ENCODE results near the gene CFAP45. TPM values are rescaled to one million over a fixed set of nuclear protein-coding genes. Genes with fewer than 3 reads are reported as not detected.

CFAP45 gene
- total and polyA plus RNA-seq, 2 donors from 2014 or later, result 1.0 to 14.2 TPM

GRCh38 chr1:159868766-159869165 lies 31.2 kb downstream of the CFAP45 start:
- intact Hi-C loops (cut with DNase I), result no loop called here
- no peaks in the 10 kb centered on the region for H3K9me3 ChIP-seq (ENCODE audit: control insufficient read depth in 2 of 3, insufficient read depth in 1 of 3, low read length in 3 of 3)
- H3K27me3 ChIP-seq (ENCODE audit: control insufficient read depth, insufficient read depth, low read length), result no peaks in the 10 kb centered on the region
- no peak overlapping the region for H3K4me3 ChIP-seq (ENCODE audit: low read length in 3 of 3)
- no peak for DNase-seq
- no peaks in the 10 kb centered on the region for H3K36me3 ChIP-seq (ENCODE audit: control insufficient read depth in 2 of 3, insufficient read depth in 3 of 3, low read length in 3 of 3)
- TF ChIP-seq, protein P1, sequence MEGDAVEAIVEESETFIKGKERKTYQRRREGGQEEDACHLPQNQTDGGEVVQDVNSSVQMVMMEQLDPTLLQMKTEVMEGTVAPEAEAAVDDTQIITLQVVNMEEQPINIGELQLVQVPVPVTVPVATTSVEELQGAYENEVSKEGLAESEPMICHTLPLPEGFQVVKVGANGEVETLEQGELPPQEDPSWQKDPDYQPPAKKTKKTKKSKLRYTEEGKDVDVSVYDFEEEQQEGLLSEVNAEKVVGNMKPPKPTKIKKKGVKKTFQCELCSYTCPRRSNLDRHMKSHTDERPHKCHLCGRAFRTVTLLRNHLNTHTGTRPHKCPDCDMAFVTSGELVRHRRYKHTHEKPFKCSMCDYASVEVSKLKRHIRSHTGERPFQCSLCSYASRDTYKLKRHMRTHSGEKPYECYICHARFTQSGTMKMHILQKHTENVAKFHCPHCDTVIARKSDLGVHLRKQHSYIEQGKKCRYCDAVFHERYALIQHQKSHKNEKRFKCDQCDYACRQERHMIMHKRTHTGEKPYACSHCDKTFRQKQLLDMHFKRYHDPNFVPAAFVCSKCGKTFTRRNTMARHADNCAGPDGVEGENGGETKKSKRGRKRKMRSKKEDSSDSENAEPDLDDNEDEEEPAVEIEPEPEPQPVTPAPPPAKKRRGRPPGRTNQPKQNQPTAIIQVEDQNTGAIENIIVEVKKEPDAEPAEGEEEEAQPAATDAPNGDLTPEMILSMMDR (IDR thresholded peaks at IDR 0.05; ENCODE audit: borderline replicate concordance, extremely low read depth, insufficient read depth), result no peak
- FAIRE-seq, result no peak
- H3K9ac ChIP-seq (ENCODE audit: low read length in 3 of 3), result no peak overlapping the region
- no peak overlapping the region for H3K27ac ChIP-seq (ENCODE audit: low read depth in 2 of 2, low read length in 2 of 2)
- peaks cover 0 to 9% (median 8%) of the 10 kb centered on the region in 3 donors for H3K4me1 ChIP-seq (ENCODE audit: control insufficient read depth in 2 of 3, insufficient read depth in 2 of 3, low read depth in 1 of 3, low read length in 3 of 3)

DNA sequence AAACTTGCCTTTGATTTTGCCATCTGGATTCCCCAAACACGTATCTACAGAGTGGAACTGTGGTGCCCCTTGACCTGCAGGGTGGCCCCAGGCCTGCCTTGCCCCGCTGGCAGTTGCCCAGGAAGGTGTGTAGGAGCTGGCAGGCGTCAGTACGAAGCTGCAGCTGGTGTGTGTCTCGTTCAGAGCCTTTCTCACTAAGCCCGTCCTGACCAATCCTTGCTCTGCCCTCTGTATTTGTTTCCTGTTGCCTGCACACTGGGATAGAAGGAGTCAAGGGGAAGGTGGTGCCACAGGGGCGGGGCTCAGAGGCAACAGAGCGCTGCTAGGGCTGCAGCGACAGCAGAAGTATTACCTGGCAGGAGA lies 32.3 kb downstream of the CFAP45 start:
- FAIRE-seq (no peak), DNase-seq (peak; percentile 87 to 95 (median 90))
- Histone ChIP-seq H3K9me3 (ENCODE audit: control insufficient read depth in 2 of 3, insufficient read depth in 1 of 3, low read length in 3 of 3) (no peaks in the 10 kb centered on the region), H3K27me3 (ENCODE audit: control insufficient read depth, insufficient read depth, low read length) (no peaks in the 10 kb centered on the region), H3K27ac (ENCODE audit: low read depth in 2 of 2, low read length in 2 of 2) (peak overlapping the region; percentile 54 to 59), H3K36me3 (ENCODE audit: control insufficient read depth in 2 of 3, insufficient read depth in 3 of 3, low read length in 3 of 3) (no peaks in the 10 kb centered on the region), H3K4me1 (ENCODE audit: control insufficient read depth in 2 of 3, insufficient read depth in 2 of 3, low read depth in 1 of 3, low read length in 3 of 3) (peaks cover 0 to 9% (median 8%) of the 10 kb centered on the region in 3 donors), H3K9ac (ENCODE audit: low read length in 3 of 3) (no peak overlapping the region), H3K4me3 (ENCODE audit: low read length in 3 of 3) (no peak overlapping the region)
- intact Hi-C loops (cut with DNase I), result no loop called here
- TF ChIP-seq, protein P1 (IDR thresholded peaks at IDR 0.05; ENCODE audit: borderline replicate concordance, extremely low read depth, insufficient read depth), result no peak

GRCh38 chr1:159866905-159867663 lies 32.9 kb downstream of the CFAP45 start:
- FAIRE-seq (no peak), DNase-seq (no peak)
- Histone ChIP-seq H3K9me3 (ENCODE audit: control insufficient read depth in 2 of 3, insufficient read depth in 1 of 3, low read length in 3 of 3) (no peaks in the 10 kb centered on the region), H3K36me3 (ENCODE audit: control insufficient read depth in 2 of 3, insufficient read depth in 3 of 3, low read length in 3 of 3) (no peaks in the 10 kb centered on the region), H3K27me3 (ENCODE audit: control insufficient read depth, insufficient read depth, low read length) (no peaks in the 10 kb centered on the region), H3K4me3 (ENCODE audit: low read length in 3 of 3) (no peak overlapping the region), H3K27ac (ENCODE audit: low read depth in 2 of 2, low read length in 2 of 2) (peak overlapping the region; percentile 9 to 54), H3K9ac (ENCODE audit: low read length in 3 of 3) (no peak overlapping the region), H3K4me1 (ENCODE audit: control insufficient read depth in 2 of 3, insufficient read depth in 2 of 3, low read depth in 1 of 3, low read length in 3 of 3) (peaks cover 0 to 9% (median 8%) of the 10 kb centered on the region in 3 donors)
- intact Hi-C loops (cut with DNase I), result no loop called here
- TF ChIP-seq, protein P1 (IDR thresholded peaks at IDR 0.05; ENCODE audit: borderline replicate concordance, extremely low read depth, insufficient read depth), result no peak

Data from kidney (tissue), 14 donors.